ENCODE data around the gene ACD.

- no peak for TF ChIP-seq CTCF (IDR thresholded peaks at IDR 0.05)
- no peak for TF ChIP-seq POLR2A (IDR thresholded peaks at IDR 0.05)
Observed at GRCh38 chr16:67653789-67654402, 6.2 kb downstream of the ACD start.
